LNCAP (cell line): ENCODE data around the gene THBS4.

Experiments used
- TF ChIP-seq, protein P1 (sequence below): fragments of 450-650 bp; IDR thresholded peaks from 2 replicates; pipeline ENCODE4 v1.5.1; 2017; ENCODE audit warnings: mild to moderate bottlenecking

The THBS4 gene

DNA sequence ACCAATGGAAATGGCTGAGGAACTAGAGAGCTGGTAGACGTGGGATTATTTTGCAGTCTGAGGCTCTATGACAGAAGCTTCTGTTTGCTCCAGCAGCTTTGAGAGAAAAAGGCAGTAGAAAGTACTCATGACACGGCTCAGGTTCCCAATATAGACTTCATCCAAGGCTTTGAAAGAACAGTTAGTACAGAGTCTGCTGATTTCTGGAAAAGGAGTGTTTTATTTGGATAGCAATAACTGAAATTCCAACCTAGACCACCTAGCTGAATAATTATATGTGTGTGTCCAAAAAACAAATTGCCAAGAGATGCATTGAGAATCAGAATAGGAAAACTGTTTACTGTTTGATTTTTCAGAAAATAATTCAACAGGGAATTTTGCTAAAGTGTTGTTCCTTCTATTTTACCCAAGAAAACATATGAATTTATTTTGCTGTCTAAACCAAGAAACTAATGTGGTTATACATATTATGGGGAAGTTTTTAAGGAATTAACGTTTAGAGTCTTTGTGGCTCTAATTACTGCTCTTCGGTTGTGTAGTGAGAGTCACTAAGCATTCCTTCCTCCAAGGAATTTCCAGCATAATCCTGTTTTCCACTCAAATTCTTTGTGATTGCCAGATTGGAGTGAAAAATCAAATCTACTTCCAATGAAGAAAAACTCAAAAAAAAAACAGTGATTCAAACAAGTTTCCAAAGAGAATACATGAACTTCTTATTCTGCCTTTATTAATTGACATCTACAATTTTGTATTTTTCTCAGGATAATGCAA, 26.0 kb upstream of the THBS4 start:
- TF ChIP-seq, protein P1, sequence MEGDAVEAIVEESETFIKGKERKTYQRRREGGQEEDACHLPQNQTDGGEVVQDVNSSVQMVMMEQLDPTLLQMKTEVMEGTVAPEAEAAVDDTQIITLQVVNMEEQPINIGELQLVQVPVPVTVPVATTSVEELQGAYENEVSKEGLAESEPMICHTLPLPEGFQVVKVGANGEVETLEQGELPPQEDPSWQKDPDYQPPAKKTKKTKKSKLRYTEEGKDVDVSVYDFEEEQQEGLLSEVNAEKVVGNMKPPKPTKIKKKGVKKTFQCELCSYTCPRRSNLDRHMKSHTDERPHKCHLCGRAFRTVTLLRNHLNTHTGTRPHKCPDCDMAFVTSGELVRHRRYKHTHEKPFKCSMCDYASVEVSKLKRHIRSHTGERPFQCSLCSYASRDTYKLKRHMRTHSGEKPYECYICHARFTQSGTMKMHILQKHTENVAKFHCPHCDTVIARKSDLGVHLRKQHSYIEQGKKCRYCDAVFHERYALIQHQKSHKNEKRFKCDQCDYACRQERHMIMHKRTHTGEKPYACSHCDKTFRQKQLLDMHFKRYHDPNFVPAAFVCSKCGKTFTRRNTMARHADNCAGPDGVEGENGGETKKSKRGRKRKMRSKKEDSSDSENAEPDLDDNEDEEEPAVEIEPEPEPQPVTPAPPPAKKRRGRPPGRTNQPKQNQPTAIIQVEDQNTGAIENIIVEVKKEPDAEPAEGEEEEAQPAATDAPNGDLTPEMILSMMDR: no peak

DNA sequence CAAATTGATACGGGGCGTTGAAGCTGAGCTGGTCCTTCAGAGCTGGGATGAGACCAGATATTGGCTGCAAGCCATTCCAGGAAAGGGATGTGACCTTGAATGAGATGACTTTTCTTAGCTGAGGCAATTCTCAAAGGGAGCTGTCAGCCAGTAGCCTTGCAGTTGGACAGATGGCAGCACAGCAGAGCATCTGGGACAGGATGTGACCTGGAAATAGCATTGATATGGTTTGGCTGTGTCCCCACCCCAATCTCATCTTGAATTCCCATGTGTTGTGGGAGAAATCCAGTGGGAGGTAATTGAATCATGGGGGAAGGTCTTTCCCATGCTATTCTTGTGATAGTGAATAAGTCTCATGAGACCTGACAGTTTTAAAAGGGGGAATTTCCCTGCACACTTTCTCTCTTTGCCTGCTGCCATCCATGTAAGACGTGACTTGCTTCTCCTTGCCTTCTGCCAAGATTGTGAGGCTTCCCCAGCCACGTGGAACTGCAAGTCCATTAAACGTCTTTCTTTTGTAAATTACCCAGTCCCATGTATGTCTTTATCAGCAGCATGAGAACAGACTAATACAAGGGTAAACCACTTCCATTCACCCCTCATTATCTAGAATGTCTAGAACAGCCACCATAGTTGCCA, 24.3 kb upstream of the THBS4 start:
- TF ChIP-seq, protein P1: no peak

DNA sequence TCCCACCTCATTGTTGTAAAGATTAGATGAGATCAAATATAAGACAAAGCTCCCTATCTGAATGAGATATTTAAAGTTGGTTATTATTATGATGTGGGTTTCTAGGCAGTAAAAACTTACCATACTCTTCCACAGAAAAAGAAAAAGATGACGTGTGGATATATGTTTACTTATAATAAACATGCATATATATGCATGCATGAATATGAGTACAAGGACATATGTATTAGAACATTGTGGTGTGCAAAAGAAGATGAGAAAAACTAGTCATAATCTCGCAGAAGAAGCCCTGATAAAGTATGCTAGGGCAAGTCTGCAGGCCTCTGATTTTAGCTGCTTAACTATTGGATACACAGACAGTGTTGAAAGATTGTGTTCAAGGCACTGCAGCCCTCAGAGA, 10.1 kb upstream of the THBS4 start:
- TF ChIP-seq, protein P1: no peak

DNA sequence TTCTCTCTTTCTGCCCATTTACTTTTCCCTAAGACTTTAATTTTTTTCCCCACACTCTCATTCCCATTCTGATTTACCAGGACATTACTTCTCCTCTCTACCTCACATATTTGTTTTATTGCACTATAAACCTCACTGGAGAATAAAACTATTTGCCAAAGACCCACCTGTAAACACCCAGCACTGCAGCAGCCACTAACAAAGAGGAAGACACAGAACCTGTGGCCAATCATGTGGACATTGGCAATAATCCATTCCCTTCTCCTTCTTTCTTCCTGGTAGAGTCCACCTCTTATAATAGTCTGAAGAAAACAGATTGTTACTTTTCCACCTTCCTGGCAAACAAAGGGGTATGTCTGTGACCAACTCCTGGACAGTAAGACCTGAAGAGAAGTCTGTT, 8.3 kb upstream of the THBS4 start:
- TF ChIP-seq, protein P1: no peak

DNA sequence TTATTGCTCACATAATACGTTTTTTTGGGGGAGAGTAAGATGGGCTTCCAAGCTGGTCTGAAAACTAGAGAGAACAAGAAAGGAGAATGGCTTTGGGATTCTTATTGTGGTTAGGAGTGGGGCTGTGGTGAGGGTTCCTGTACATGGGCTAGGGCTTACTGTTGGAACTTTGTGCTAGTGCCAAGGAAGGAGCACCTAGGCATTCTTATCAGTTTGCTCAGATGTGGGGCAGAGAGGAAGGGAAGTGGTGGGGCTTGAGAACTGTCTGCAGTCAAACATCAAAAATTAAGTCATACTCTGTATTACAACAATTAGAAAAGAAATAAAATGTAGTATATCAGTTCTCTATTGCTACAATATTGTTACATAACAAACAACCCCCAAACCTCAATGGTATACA, 4.0 kb upstream of the THBS4 start:
- TF ChIP-seq, protein P1: no peak

DNA sequence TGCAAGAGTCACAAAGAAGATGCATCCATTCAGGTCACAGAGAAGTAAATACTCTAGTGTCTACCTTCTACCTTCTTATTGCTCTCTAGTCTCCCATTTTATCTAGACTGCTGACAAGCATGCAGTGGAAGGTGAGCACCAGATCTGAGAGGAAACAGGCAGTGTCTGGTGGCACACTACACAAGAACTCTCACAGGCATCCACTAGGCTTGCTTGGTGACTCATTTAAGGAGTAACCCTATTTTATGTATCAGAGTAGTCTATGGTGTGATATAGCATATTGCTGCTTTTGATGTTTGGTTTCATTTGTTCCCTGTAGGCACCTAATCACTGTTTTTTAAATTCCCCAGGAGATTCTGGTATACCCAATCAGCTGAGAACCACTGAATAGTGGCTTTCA, 1.6 kb upstream of the THBS4 start:
- TF ChIP-seq, protein P1: no peak

DNA sequence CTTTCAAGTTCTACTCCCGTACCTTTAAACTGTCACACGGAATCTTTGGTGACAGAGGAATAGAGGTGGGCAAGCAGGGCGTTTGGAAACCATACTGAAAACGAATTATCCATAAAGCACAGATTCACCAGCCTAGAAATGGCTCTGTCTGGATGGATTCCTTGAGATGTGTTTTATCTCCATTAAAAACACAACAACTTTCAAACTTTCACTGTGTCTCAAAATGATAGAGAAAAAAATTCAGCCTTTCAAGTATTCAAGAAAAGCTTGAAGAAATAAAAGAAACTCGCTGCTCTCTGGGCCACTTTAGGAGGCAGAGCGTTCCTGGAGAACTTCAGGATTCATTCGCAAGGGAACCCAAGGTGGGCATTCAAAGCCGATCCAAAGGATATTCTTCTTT, 589 bp upstream of the THBS4 start:
- TF ChIP-seq, protein P1: no peak
